K562 (cell line): ENCODE data around the gene ITPRIP. TPM values are rescaled to one million over a fixed set of nuclear protein-coding genes. Genes with fewer than 3 reads are reported as not detected.

ENCODE experiments used
- CTCFL ChIP-seq: IDR thresholded peaks from 2 replicates; pipeline ENCODE4 v1.6.1; 2011; ENCODE audit warnings: borderline replicate concordance, low read depth, mild to moderate bottlenecking, moderate library complexity, low read length; ENCODE audit not compliant: insufficient read depth, poor library complexity, severe bottlenecking
- KDM1A ChIP-seq, 2 experiments: fragments of 450-650 bp; IDR thresholded peaks; 2 replicates each; pipeline ENCODE4 v1.6.1; 2016; ENCODE audit warnings: mild to moderate bottlenecking in 2 of 2
- PYGO2 ChIP-seq: fragments of 450-650 bp; IDR thresholded peaks from 2 replicates; pipeline ENCODE4 v1.6.1; 2016; ENCODE audit warnings: mild to moderate bottlenecking, missing genetic modification characterization, moderate library complexity, missing compliant biosample characterization
- RREB1 ChIP-seq: fragments of 250-450 bp; sonication (Bioruptor Pico); IDR thresholded peaks from 2 replicates; pipeline ENCODE4 v1.4.0; 2020
- RUNX1 ChIP-seq: sonication (generic); IDR thresholded peaks from 2 replicates; pipeline ENCODE4 v1.6.1; 2016; ENCODE audit warnings: antibody characterized with exemption, low read depth
- SLC30A9 ChIP-seq: fragments of 250-450 bp; sonication (Bioruptor Pico); IDR thresholded peaks from 2 replicates; pipeline ENCODE4 v1.8.0; 2022; ENCODE audit warnings: mild to moderate bottlenecking, moderate library complexity
- SMAD2 ChIP-seq: fragments of 150-350 bp; IDR thresholded peaks from 2 replicates; pipeline ENCODE4 v1.6.1; 2014; ENCODE audit warnings: low read depth, mild to moderate bottlenecking, low read length
- THRAP3 ChIP-seq: fragments of 450-650 bp; IDR thresholded peaks from 2 replicates; pipeline ENCODE4 v1.6.1; 2016; ENCODE audit warnings: mild to moderate bottlenecking, inconsistent platforms, borderline replicate concordance
- ZHX1 ChIP-seq: fragments of 150-350 bp; conservative IDR thresholded peaks from 2 replicates; pipeline ENCODE4 v1.6.1; 2014; ENCODE audit warnings: low read length
- ZNF212 ChIP-seq: fragments of 450-650 bp; formaldehyde crosslinking; IDR thresholded peaks from 2 replicates; pipeline ENCODE4 v1.4.0; 2020; ENCODE audit warnings: mild to moderate bottlenecking
- polyA plus RNA-seq, 8 experiments: library from polyadenylated mRNA; depleted of rRNA in 4 of 8; stranded (reverse) in 5 of 8; unstranded in 3 of 8; fragments of >200 nt; fragmentation: Nextera tagmentation in 2 of 8; fragmentation: Illumina TruSeq in 1 of 8; extraction: Ambion mirVana in 2 of 8; extraction: Trizol in 1 of 8; gene quantifications; 2 replicates each; pipeline versions ENCODE4 v1.2.1 to v1.2.3, GENCODE V29; 2011 to 2014; ENCODE audit warnings: inconsistent platforms in 1 of 8, missing spikeins in 1 of 8
- total RNA-seq, 7 experiments: library from RNA; depleted of rRNA in 6 of 7; stranded (reverse); fragments of >200 nt in 6 of 7; fragmentation: Illumina TruSeq in 2 of 7; extraction: Trizol in 2 of 7; gene quantifications; 2 replicates each; pipeline versions ENCODE4 v1.2.1 to v1.2.3, GENCODE V29; 2011 to 2021; ENCODE audit warnings: low replicate concordance in 1 of 7
- TF ChIP-seq, protein P1 (sequence below), 2 experiments: fragments of 450-650 bp; IDR thresholded peaks; 2 replicates each; pipeline ENCODE4 v1.6.1; 2016
- TF ChIP-seq, protein P2 (sequence below): sonication (generic); formaldehyde crosslinking; IDR thresholded peaks from 2 replicates; pipeline ENCODE4 v1.8.0; 2023; ENCODE audit warnings: mild to moderate bottlenecking, missing genetic modification reagents

Gene ITPRIP
- total and polyA plus RNA-seq, 9 of the 15 experiments (the other 6 are each of a cell fraction or from before 2014, with no cell fraction given): 4.4 to 28.5 (median 10.9) TPM

DNA sequence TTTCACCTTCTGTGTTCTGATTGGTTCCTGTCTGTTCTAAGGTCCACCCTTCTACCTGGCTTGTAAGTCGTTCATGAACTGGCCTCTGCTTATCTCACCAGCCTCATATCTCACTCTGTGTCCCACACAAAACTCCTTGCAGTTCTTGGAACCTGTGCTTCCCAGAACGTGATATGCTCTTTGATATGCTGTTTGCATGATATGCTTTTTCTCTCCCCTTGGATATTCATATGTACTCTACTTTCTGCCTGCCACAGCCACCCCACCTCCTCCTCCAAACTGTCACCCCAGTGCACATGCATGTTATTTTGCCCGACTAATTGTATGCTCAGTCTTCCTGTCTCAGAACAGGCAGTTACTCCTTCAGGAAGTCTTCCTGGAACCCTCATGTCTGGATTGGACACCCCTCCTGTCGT is 1.9 kb upstream of the ITPRIP start (continued):
- TF ChIP-seq CTCFL: no peak
- TF ChIP-seq RREB1 (CRISPR knock-in tag): no peak
- TF ChIP-seq SMAD2: no peak
- TF ChIP-seq KDM1A (IDR thresholded peaks at IDR 0.05): peak in 1 of 2 experiments; percentile 40; a peak in 1 of 4 replicates
- TF ChIP-seq SLC30A9 (CRISPR knock-in tag): no peak
- TF ChIP-seq RUNX1: no peak
- TF ChIP-seq, protein P1, sequence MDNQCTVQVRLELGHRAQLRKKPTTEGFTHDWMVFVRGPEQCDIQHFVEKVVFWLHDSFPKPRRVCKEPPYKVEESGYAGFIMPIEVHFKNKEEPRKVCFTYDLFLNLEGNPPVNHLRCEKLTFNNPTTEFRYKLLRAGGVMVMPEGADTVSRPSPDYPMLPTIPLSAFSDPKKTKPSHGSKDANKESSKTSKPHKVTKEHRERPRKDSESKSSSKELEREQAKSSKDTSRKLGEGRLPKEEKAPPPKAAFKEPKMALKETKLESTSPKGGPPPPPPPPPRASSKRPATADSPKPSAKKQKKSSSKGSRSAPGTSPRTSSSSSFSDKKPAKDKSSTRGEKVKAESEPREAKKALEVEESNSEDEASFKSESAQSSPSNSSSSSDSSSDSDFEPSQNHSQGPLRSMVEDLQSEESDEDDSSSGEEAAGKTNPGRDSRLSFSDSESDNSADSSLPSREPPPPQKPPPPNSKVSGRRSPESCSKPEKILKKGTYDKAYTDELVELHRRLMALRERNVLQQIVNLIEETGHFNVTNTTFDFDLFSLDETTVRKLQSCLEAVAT (IDR thresholded peaks at IDR 0.05): peak in 1 of 2 experiments; percentile 18; a peak in 1 of 4 replicates
- TF ChIP-seq PYGO2 (tag): no peak
- no peak for TF ChIP-seq ZHX1
- TF ChIP-seq, protein P2, sequence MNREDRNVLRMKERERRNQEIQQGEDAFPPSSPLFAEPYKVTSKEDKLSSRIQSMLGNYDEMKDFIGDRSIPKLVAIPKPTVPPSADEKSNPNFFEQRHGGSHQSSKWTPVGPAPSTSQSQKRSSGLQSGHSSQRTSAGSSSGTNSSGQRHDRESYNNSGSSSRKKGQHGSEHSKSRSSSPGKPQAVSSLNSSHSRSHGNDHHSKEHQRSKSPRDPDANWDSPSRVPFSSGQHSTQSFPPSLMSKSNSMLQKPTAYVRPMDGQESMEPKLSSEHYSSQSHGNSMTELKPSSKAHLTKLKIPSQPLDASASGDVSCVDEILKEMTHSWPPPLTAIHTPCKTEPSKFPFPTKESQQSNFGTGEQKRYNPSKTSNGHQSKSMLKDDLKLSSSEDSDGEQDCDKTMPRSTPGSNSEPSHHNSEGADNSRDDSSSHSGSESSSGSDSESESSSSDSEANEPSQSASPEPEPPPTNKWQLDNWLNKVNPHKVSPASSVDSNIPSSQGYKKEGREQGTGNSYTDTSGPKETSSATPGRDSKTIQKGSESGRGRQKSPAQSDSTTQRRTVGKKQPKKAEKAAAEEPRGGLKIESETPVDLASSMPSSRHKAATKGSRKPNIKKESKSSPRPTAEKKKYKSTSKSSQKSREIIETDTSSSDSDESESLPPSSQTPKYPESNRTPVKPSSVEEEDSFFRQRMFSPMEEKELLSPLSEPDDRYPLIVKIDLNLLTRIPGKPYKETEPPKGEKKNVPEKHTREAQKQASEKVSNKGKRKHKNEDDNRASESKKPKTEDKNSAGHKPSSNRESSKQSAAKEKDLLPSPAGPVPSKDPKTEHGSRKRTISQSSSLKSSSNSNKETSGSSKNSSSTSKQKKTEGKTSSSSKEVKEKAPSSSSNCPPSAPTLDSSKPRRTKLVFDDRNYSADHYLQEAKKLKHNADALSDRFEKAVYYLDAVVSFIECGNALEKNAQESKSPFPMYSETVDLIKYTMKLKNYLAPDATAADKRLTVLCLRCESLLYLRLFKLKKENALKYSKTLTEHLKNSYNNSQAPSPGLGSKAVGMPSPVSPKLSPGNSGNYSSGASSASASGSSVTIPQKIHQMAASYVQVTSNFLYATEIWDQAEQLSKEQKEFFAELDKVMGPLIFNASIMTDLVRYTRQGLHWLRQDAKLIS (CRISPR knock-in tag): no peak
- no peak for TF ChIP-seq THRAP3
- TF ChIP-seq ZNF212 (CRISPR knock-in tag): no peak
